Thoracic aorta (tissue), 2 donors: ENCODE results near the gene SDK2. TPM values are rescaled to one million over a fixed set of nuclear protein-coding genes. Genes with fewer than 3 reads are reported as not detected.
"Not testable (repeated sequence)": the region's sequence is repeated elsewhere in the genome, so short reads cannot be mapped to it uniquely, and the experiment has no call there.

Experiments
- ATAC-seq: fragments of 150-250 bp; one replicate; pipeline ENCODE4 v1.8.0; 2017; ENCODE audit warnings: low read depth; ENCODE audit not compliant: insufficient number of reproducible peaks, low FRiP score
- DNase-seq: peaks from one replicate; pipeline ENCODE4 v3.0.0-alpha.2; 2020; ENCODE audit warnings: low spot score
- H3K27ac ChIP-seq, 2 donors: fragments of 200-600 bp; sonication (generic); 1 replicate in 1 of 2; 2 replicates in 1 of 2; pipeline ENCODE4 v1.5.1; 2016; ENCODE audit warnings: mild to moderate bottlenecking in 2 of 2, moderate library complexity in 2 of 2
- H3K27me3 ChIP-seq: fragments of 200-600 bp; sonication (generic); replicated peaks from 2 replicates; pipeline ENCODE4 v1.6.0; 2016; ENCODE audit warnings: mild to moderate bottlenecking; ENCODE audit not compliant: insufficient read depth
- H3K36me3 ChIP-seq: fragments of 200-600 bp; sonication (generic); one replicate; pipeline ENCODE4 v1.5.1; 2016
- H3K4me1 ChIP-seq, 2 donors: fragments of 200-600 bp; sonication (generic); 1 replicate in 1 of 2; 2 replicates in 1 of 2; pipeline versions ENCODE4 v1.5.1 to v1.6.0; 2016; ENCODE audit warnings: low read depth in 2 of 2, mild to moderate bottlenecking in 1 of 2; ENCODE audit not compliant: control insufficient read depth in 1 of 2
- H3K4me3 ChIP-seq: fragments of 200-600 bp; sonication (generic); 2 replicates; pipeline ENCODE4 v1.5.1; 2016; ENCODE audit warnings: mild to moderate bottlenecking
- H3K9me3 ChIP-seq: fragments of 200-600 bp; sonication (generic); 2 replicates; pipeline ENCODE4 v1.5.1; 2016
- CTCF ChIP-seq: fragments of 200-600 bp; sonication (generic); IDR thresholded peaks from one replicate; pipeline ENCODE4 v1.5.1; 2019; ENCODE audit warnings: antibody characterized with exemption
- total RNA-seq, 2 donors: library from RNA; depleted of rRNA; stranded (reverse); fragments of >200 nt; gene quantifications; one replicate each; pipeline versions ENCODE4 v1.1.0 to v1.2.3, GENCODE V29; 2016

Gene SDK2
- total RNA-seq, 2 donors from 2014 or later = 6.0 to 8.9 TPM

GRCh38 chr17:73309727-73310596, 334.3 kb downstream of the SDK2 start:
- DNase-seq = no peak
- Histone ChIP-seq H3K27me3 (no peaks in the 10 kb centered on the region), H3K27ac (peak overlapping the region; percentile 98 to 99), H3K4me1 (peaks cover 36 to 53% of the 10 kb centered on the region in 2 donors), H3K36me3 (no peaks in the 10 kb centered on the region), H3K4me3 (peak overlapping the region; percentile 96), H3K9me3 (no peaks in the 10 kb centered on the region)
- ATAC-seq = no peak
- TF ChIP-seq CTCF = no peak

- Histone ChIP-seq H3K4me1 (peaks cover 45 to 64% of the 10 kb centered on the region in 2 donors), H3K27ac (peak overlapping the region; percentile 98 to 99), H3K4me3 (peak overlapping the region; percentile 96)
- H3K27me3 ChIP-seq, DNase-seq, H3K9me3 ChIP-seq, H3K36me3 ChIP-seq, ATAC-seq: not testable (repeated sequence)
Observed at GRCh38 chr17:73308959-73309358, 335.3 kb downstream of the SDK2 start.

GRCh38 chr17:73308017-73308823, 336.0 kb downstream of the SDK2 start:
- Histone ChIP-seq H3K27ac (peak overlapping the region; percentile 98 to 99), H3K4me1 (peaks cover 48 to 71% of the 10 kb centered on the region in 2 donors), H3K9me3 (no peaks in the 10 kb centered on the region), H3K4me3 (peak overlapping the region; percentile 96), H3K27me3 (no peaks in the 10 kb centered on the region), H3K36me3 (no peaks in the 10 kb centered on the region)
- peak; percentile 67 for DNase-seq
- peak; percentile 18 for ATAC-seq
- no peak for TF ChIP-seq CTCF

- Histone ChIP-seq H3K36me3 (no peaks in the 10 kb centered on the region), H3K27ac (peak overlapping the region; percentile 98 to 99), H3K9me3 (no peaks in the 10 kb centered on the region), H3K27me3 (no peaks in the 10 kb centered on the region), H3K4me3 (no peak overlapping the region), H3K4me1 (peaks cover 48 to 73% of the 10 kb centered on the region in 2 donors)
- no peak for DNase-seq
- ATAC-seq = no peak
- no peak for TF ChIP-seq CTCF
Observed at GRCh38 chr17:73307130-73307529, 337.1 kb downstream of the SDK2 start.

- no peaks in the 10 kb centered on the region for H3K27me3 ChIP-seq
- no peak for TF ChIP-seq CTCF
- H3K36me3 ChIP-seq = no peaks in the 10 kb centered on the region
- DNase-seq (no peak), ATAC-seq (no peak)
- no peaks in the 10 kb centered on the region for H3K9me3 ChIP-seq
- peak overlapping the region; percentile 67 for H3K4me3 ChIP-seq
- H3K27ac ChIP-seq = peak overlapping the region; percentile 98 to 99
- H3K4me1 ChIP-seq = peaks cover 48 to 83% of the 10 kb centered on the region in 2 donors
Observed at GRCh38 chr17:73305845-73306836, 338.1 kb downstream of the SDK2 start.
